NCI-H2227 treated with DMSO at 0.1 percent for 48 hours (cell line): ENCODE results near the gene TARP.

ENCODE experiments used
- DNase-seq: peaks from one replicate; lab custom pipeline; 2025; lab: John Stamatoyannopoulos, UW

TARP gene

DNA sequence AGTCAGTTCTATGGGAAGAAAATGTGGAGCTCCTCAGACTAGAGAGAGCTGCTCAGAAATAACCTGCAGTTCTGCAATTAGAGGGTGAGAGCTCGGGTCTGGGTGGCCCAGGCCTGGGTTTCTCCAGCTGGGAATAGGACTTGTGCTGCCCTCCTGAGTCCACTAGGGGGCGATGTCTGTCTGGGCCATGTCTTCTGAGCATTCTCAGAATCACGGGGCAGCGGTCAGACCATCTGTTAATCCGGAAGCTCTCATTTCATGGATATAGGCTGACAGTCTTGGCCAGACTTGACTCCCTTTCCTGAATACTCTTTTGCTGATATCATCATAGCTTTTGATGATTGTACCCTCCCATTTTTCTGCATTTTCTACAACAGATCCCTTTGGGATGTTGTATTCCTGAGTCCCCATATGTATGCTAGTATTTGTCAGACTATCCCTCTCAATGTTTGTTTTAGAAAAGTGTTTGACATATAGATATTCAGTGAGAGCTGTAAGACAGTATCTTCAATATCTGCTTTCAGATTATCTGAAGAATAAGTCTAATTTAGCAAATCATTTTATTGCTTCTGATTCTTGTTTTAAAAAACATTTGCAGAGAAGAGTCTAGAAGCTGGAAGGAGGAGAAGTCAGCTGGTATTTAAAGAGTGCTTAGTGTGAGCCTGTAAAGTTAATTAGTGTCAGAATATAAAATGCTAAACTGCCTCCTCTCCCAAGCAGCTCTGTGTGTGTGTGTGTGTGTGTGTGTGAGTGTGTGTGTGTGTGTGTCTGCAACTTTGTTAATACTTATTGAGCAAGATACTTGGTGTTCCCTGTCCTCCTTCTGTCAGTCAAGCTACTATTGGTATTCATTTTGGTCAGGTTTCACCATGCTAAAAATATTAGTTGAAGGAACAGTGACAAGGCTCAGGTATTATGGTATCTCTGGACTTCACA is 57.4 kb downstream of the TARP start:
- DNase-seq = peak; percentile 79

DNA sequence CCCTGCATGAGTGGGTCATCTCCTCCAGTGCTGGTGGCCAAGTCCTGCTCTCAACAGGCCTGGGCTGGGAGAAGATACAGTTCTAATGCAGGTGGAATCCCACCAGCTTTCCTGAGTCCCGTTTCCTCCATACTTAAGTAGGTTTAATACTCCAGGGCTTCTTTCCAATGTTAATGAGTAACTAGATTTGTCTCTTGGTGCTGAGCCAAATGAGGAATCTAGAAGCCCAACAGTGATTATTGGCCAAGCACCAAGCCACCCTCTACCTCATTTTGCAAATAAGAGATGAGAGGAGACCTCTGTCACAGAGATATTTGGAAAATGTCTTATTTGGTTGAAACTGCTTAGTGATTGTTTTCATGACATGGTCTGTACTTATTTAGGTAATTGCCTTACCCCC is 58.3 kb downstream of the TARP start:
- DNase-seq = no peak

DNA sequence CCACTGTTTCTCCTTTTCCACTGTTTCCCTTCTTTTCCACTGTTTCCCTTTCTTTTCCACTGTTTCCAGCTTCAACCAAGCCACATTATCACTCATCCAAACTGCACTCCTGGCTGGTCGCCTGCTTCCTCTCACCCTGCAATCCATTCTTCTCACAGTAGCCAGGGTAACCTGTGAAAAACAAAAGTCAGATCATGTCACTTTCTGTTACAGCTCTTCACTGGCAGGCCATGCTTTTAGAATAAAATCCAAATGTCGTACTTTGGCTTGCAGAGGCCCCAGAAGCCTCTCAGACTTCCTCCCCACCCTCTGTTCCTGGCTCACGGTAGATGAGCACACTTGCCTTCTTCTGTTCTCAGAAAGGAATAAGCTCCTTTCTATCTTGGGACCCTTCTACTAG is 61.5 kb downstream of the TARP start:
- DNase-seq = no peak

DNA sequence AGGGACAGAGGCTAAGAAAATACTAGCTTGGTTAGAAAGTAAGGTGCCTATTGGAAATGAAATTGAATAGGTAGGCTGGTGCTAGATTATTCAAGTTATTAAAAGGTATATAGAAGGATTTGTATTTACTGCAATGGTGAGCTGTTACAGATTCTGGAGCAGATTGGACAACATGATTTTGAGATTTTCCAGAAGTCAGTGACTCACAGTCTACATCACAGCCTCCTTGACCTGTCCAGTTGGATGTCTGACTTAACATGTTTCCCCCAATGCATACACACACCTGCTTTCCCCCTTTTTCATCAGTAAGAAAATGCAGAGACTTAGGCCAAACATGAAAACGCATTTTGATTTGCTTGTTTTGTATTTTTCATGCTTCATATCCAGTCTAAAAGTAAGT is 62.0 kb downstream of the TARP start:
- DNase-seq = no peak
